GM12801 (cell line): ENCODE data around the gene LOXL1.

ENCODE experiments used
- TF ChIP-seq, protein P1 (sequence below): IDR thresholded peaks from one replicate; pipeline ENCODE4 v1.5.1; 2011; ENCODE audit warnings: control low read depth; ENCODE audit not compliant: insufficient read length; ENCODE audit errors: extremely low read depth

Gene LOXL1

DNA sequence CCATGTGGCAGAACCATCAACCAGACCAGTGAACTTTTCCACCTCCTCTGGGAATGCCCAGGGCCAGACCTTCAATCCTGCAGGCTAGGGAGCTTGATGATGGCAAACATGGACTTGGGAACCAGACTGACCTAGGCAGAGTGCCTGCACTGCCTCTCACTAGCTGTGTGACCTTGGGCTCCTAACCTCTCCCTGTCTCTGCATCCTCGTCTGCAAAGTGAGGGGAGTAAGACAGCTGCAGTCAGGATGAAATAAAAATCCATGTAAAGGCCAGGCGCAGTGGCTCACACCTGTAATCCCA, 17.5 kb upstream of the LOXL1 start:
- TF ChIP-seq, protein P1, sequence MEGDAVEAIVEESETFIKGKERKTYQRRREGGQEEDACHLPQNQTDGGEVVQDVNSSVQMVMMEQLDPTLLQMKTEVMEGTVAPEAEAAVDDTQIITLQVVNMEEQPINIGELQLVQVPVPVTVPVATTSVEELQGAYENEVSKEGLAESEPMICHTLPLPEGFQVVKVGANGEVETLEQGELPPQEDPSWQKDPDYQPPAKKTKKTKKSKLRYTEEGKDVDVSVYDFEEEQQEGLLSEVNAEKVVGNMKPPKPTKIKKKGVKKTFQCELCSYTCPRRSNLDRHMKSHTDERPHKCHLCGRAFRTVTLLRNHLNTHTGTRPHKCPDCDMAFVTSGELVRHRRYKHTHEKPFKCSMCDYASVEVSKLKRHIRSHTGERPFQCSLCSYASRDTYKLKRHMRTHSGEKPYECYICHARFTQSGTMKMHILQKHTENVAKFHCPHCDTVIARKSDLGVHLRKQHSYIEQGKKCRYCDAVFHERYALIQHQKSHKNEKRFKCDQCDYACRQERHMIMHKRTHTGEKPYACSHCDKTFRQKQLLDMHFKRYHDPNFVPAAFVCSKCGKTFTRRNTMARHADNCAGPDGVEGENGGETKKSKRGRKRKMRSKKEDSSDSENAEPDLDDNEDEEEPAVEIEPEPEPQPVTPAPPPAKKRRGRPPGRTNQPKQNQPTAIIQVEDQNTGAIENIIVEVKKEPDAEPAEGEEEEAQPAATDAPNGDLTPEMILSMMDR: no peak

DNA sequence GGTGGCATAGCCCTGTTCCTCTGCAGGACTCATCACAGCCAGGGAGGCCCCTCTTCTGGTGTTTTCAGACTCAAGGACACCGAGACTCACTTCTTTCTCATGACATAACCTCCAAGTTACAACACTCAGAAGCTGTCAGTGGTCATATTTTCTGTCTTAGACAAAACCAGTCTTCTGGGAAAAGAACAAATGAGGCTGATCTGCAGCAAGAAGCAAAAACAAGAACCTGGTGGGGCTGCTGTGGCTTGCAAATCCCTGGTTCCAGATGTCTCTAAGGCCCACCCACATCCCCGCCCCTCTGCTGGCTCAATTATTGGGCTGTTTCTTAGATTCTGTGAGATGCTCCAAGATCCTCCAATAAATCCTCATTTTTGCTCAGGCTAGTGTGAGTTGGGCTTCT, 16.6 kb upstream of the LOXL1 start:
- TF ChIP-seq, protein P1: no peak

DNA sequence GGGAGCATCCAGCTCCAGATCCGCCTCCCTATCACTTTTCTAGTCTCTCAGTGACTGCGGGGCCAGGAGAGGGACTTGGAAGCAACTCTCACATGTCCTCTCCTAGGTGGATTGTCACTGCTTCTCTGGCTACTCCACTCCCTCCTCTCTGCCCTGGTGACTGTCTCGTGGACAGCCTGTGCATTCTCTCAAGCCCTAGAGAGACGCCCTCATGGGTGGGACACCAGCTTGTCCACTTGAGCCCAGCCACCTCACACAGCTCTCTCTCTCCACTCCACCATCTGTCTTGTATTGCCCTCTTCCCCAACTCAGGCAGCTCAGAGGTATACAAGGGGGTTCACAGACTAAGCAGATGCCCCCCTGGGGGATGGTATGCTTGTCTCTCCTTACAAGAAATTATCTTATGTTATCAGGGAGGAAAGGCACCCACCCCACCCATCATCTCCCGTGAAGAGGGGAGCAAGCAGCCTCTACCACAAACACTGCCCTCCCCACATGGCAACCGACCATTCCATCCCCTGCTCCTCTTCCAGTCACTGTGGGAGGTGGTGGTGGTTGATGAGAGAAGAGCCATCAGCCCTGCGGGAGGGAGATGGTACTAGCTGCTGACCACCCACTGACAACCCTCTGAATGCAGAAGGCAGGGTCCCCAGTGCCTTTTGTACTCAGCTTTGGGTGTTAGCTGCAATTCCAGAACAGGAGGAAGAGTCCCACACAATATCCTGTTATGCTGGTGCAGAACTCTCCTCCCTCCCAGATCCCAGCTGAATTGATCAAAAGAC, 15.5 kb upstream of the LOXL1 start:
- TF ChIP-seq, protein P1: no peak

DNA sequence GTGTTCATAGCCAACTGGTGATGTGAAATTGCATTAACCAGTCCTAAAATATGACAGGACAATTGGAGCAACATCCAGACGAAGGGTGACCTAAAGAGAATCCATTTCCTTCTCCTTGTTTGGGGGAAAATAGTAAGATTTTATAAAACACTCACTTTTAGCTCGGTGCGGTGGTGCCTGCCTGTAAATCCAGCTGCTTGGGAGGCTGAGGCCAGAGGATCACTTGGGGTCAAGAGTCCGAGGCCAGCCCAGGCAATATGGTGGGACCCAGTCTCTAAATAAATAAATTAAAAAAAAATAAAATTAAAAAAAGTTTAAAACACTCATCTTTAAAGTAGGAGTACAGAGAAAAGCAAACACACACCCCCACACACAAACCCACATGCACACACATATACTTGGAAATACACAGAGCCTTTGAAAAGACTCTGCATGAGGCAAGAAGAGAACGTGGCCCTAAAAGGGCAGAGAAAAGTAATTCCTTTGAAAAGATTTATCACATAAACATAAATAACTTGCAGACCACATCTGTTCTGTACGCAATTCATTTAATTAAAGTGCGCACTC, 14.1 kb upstream of the LOXL1 start:
- TF ChIP-seq, protein P1: no peak

DNA sequence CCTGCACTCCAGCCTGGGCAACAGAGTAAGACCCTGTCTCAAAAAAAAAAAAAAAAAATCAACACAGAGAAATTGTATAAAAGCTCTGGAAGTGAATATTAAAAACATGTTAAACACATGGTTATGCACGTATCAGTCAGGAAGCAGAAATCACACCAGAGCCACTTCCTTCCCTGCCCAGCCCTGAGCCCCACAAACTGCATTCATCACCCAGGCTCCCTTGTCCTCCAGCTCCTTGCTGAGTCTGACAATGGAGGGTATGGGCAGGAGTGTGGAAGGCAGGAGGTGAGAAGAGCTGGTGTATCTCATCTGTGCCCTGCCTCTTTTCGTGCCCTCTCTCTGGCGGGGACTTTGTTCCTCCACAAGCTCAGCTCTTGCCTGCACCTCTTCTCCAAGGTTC, 12.1 kb upstream of the LOXL1 start:
- TF ChIP-seq, protein P1: no peak

DNA sequence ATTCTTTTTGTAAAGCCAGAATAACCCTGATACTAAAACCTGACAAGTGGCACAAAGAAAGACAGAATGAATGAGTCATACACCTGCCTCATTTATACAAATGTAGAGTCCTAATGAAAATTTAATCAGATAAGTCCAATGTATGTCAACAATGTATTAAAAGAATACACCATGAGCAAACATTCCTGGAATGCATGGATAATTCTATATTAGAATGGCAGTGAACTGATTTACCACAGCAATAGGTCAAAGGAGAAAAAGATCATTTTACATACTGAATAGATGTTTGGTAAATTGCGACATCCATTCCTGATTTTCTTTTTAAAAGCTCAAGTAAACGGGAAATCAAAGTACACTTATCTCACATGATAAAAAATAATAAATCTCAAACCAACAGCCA, 11.2 kb upstream of the LOXL1 start:
- TF ChIP-seq, protein P1: no peak

DNA sequence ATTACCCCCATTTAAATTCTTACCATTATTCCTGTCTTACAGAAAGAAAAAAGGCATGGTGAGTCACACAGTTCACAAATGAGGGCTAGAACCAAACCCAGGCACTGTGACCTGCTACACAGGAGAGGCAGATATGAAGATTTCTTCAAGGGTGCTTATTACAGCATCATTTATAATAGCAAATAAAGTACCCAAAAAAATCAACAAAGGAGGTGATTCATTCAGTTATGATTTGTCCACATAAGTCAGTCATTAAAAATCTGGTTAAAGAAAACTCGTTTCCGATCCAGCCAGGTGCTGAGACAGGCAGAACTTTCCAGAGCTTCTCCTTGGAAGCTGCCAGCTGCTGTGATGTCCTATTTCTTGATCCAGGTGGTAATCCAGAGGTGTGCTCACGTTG, 7.5 kb upstream of the LOXL1 start:
- TF ChIP-seq, protein P1: no peak
